H9 (cell line): ENCODE measurements around the gene PVALB. TPM values are rescaled to one million over a fixed set of nuclear protein-coding genes. Genes with fewer than 3 reads are reported as not detected.
A peak's percentile ranks its signal among the peaks of the same experiment; 100 is the strongest.

ENCODE experiments used
- DNase-seq: peaks from one replicate; pipeline ENCODE4 v3.0.0-alpha.2; 2017
- H2AFZ ChIP-seq: one replicate; pipeline ENCODE4 v1.6.1; 2013; ENCODE audit warnings: mild to moderate bottlenecking, low read length, control low read depth, moderate library complexity
- H2AK5ac ChIP-seq: 2 replicates; pipeline ENCODE4 v1.6.1; 2013; ENCODE audit warnings: low read length, control low read depth, mixed read lengths; ENCODE audit not compliant: insufficient read length
- H2BK120ac ChIP-seq: one replicate; pipeline ENCODE4 v1.6.1; 2013; ENCODE audit warnings: low read depth, mild to moderate bottlenecking, low read length, control low read depth, inconsistent platforms; ENCODE audit not compliant: poor library complexity, severe bottlenecking
- H2BK12ac ChIP-seq: 2 replicates; pipeline ENCODE4 v1.6.1; 2013; ENCODE audit warnings: low read length, control low read depth, mixed read lengths, low read depth; ENCODE audit not compliant: insufficient read length
- H2BK15ac ChIP-seq: 2 replicates; pipeline ENCODE4 v1.6.1; 2013; ENCODE audit warnings: low read depth, low read length, control low read depth
- H2BK20ac ChIP-seq: one replicate; pipeline ENCODE4 v1.6.1; 2013; ENCODE audit warnings: low read depth, mild to moderate bottlenecking, low read length, control low read depth, inconsistent platforms; ENCODE audit not compliant: poor library complexity, severe bottlenecking
- H2BK5ac ChIP-seq: 2 replicates; pipeline ENCODE4 v1.6.1; 2013; ENCODE audit warnings: low read length, control low read depth, mixed read lengths; ENCODE audit not compliant: insufficient read length
- H3K14ac ChIP-seq: 2 replicates; pipeline ENCODE4 v1.6.1; 2013; ENCODE audit warnings: low read length, control low read depth; ENCODE audit not compliant: insufficient read depth
- H3K18ac ChIP-seq: 2 replicates; pipeline ENCODE4 v1.6.1; 2013; ENCODE audit warnings: low read depth, mild to moderate bottlenecking, mixed read lengths, low read length, control low read depth; ENCODE audit not compliant: insufficient read length
- H3K23ac ChIP-seq: 2 replicates; pipeline ENCODE4 v1.6.1; 2013; ENCODE audit warnings: low read length, control low read depth, mixed read lengths, low read depth; ENCODE audit not compliant: insufficient read length
- H3K23me2 ChIP-seq: 2 replicates; pipeline ENCODE4 v1.6.1; 2013; ENCODE audit warnings: low read depth, mild to moderate bottlenecking, mixed read lengths, low read length, control low read depth; ENCODE audit not compliant: insufficient read length, poor library complexity, severe bottlenecking
- H3K27ac ChIP-seq: 2 replicates; pipeline ENCODE4 v1.5.1; 2013; ENCODE audit warnings: low read length, control low read depth, mixed read lengths, low read depth; ENCODE audit not compliant: insufficient read length
- H3K27me3 ChIP-seq: 2 replicates; pipeline ENCODE4 v1.6.1; 2013; ENCODE audit warnings: low read length, control low read depth, inconsistent platforms; ENCODE audit not compliant: insufficient read depth
- H3K4ac ChIP-seq: 2 replicates; pipeline ENCODE4 v1.6.1; 2013; ENCODE audit warnings: low read depth, mild to moderate bottlenecking, control low read depth, inconsistent platforms, low read length, moderate library complexity
- H3K4me1 ChIP-seq: 2 replicates; pipeline ENCODE4 v1.6.1; 2013; ENCODE audit warnings: low read length, control low read depth, inconsistent platforms; ENCODE audit not compliant: insufficient read depth
- H3K4me2 ChIP-seq: 2 replicates; pipeline ENCODE4 v1.6.1; 2013; ENCODE audit warnings: low read length, control low read depth, mixed read lengths; ENCODE audit not compliant: insufficient read length, insufficient read depth
- H3K56ac ChIP-seq: 2 replicates; pipeline ENCODE4 v1.6.1; 2013; ENCODE audit warnings: low read depth, mild to moderate bottlenecking, mixed read lengths, low read length, control low read depth; ENCODE audit not compliant: insufficient read length
- H3K79me1 ChIP-seq: 2 replicates; pipeline ENCODE4 v1.6.1; 2013; ENCODE audit warnings: low read depth, mild to moderate bottlenecking, moderate library complexity, low read length, control low read depth, inconsistent platforms; ENCODE audit not compliant: insufficient read depth, poor library complexity, severe bottlenecking
- H3K79me2 ChIP-seq: 2 replicates; pipeline ENCODE4 v1.6.1; 2013; ENCODE audit warnings: low read length, control low read depth, inconsistent platforms; ENCODE audit not compliant: insufficient read depth
- H3K9ac ChIP-seq: 2 replicates; pipeline ENCODE4 v1.6.1; 2013; ENCODE audit warnings: low read length, control low read depth, mixed read lengths; ENCODE audit not compliant: insufficient read length; ENCODE audit errors: extremely low read depth
- H3K9me3 ChIP-seq: one replicate; pipeline ENCODE4 v1.6.1; 2013; ENCODE audit warnings: low read depth, low read length, inconsistent platforms; ENCODE audit not compliant: control insufficient read depth
- H3T11ph ChIP-seq: one replicate; pipeline ENCODE4 v1.6.1; 2013; ENCODE audit warnings: mild to moderate bottlenecking, low read length, control low read depth, inconsistent platforms
- H4K20me1 ChIP-seq: one replicate; pipeline ENCODE4 v1.6.1; 2013; ENCODE audit not compliant: control insufficient read depth, insufficient read length, insufficient read depth
- H4K5ac ChIP-seq: 2 replicates; pipeline ENCODE4 v1.6.1; 2013; ENCODE audit warnings: low read depth, mild to moderate bottlenecking, mixed read lengths, low read length, control low read depth; ENCODE audit not compliant: insufficient read length
- H4K8ac ChIP-seq: replicated peaks from 2 replicates; pipeline ENCODE4 v1.6.1; 2013; ENCODE audit warnings: low read length, control low read depth, mixed read lengths, low read depth; ENCODE audit not compliant: insufficient read length
- H4K91ac ChIP-seq: 2 replicates; pipeline ENCODE4 v1.6.1; 2013; ENCODE audit warnings: low read depth, mild to moderate bottlenecking, moderate library complexity, mixed read lengths, low read length, control low read depth; ENCODE audit not compliant: insufficient read length
- H3K27ac Mint-ChIP-seq, 3 experiments: 2 replicates in 2 of 3; 3 replicates in 1 of 3; pipeline ENCODE4 v1.8.0; 2020 to 2021; ENCODE audit warnings: mixed read lengths in 3 of 3, mild to moderate bottlenecking in 1 of 3, moderate library complexity in 1 of 3
- H3K27me3 Mint-ChIP-seq: 2 replicates; pipeline ENCODE4 v1.8.0; 2021; ENCODE audit warnings: low read depth, mild to moderate bottlenecking, moderate library complexity, mixed read lengths
- H3K36me3 Mint-ChIP-seq, 3 experiments: 2 replicates in 2 of 3; 3 replicates in 1 of 3; pipeline ENCODE4 v1.8.0; 2020 to 2021; ENCODE audit warnings: low read depth in 3 of 3, mixed read lengths in 3 of 3; ENCODE audit not compliant: insufficient read depth in 1 of 3
- H3K4me1 Mint-ChIP-seq, 2 experiments: 2 replicates each; pipeline ENCODE4 v1.8.0; 2020; ENCODE audit warnings: mixed read lengths in 2 of 2
- H3K4me3 Mint-ChIP-seq, 2 experiments: 2 replicates in 1 of 2; 3 replicates in 1 of 2; pipeline ENCODE4 v1.8.0; 2020 to 2021; ENCODE audit warnings: mild to moderate bottlenecking in 2 of 2, mixed read lengths in 2 of 2, moderate library complexity in 1 of 2
- H3K9me3 Mint-ChIP-seq, 2 experiments: 2 replicates in 1 of 2; 3 replicates in 1 of 2; pipeline ENCODE4 v1.8.0; 2020; ENCODE audit warnings: mild to moderate bottlenecking in 2 of 2, mixed read lengths in 2 of 2, moderate library complexity in 1 of 2
- CTCF ChIP-seq: fragments of 200-600 bp; sonication (generic); conservative IDR thresholded peaks from 3 replicates; pipeline ENCODE4 v1.8.0; 2021; ENCODE audit warnings: antibody characterized with exemption, mild to moderate bottlenecking
- WGBS: extraction: QIAGEN DNeasy Blood & Tissue Kit; methylation state at CpG from one replicate; pipeline ENCODE4 v1.1.7; 2013; ENCODE audit warnings: missing lambda C conversion rate, low lambda C conversion rate, mixed read lengths; ENCODE audit not compliant: insufficient read length; ENCODE audit errors: extremely low coverage; 5-methylcytosine and 5-hydroxymethylcytosine counted together
- total RNA-seq: library from RNA; stranded (reverse); gene quantifications from 2 replicates; pipeline ENCODE4 v1.2.1, GENCODE V29; 2021

The PVALB gene
- total RNA-seq, 1 experiment from 2014 or later: 2.7 TPM

GRCh38 chr22:36826262-36826661 is 9.4 kb upstream of the PVALB start:
- Histone ChIP-seq H2BK20ac (no peak overlapping the region), H4K20me1 (no peaks in the 10 kb centered on the region), H3K23ac (no peak overlapping the region), H2BK5ac (no peak overlapping the region), H3T11ph (no peak overlapping the region), H3K23me2 (no peaks in the 10 kb centered on the region), H4K91ac (no peak overlapping the region), H3K56ac (no peak overlapping the region), H3K79me1 (no peaks in the 10 kb centered on the region), H3K27me3 (no peaks in the 10 kb centered on the region), H4K5ac (no peak overlapping the region), H2BK12ac (no peak overlapping the region), H3K4me1 (no peaks in the 10 kb centered on the region), H3K9me3 (no peaks in the 10 kb centered on the region), H3K79me2 (no peaks in the 10 kb centered on the region), H3K4ac (no peak overlapping the region), H4K8ac (no peak overlapping the region), H2BK15ac (no peak overlapping the region), H2AK5ac (no peak overlapping the region), H3K9ac (no peak overlapping the region), H3K18ac (no peak overlapping the region), H3K27ac (no peak overlapping the region), H2BK120ac (no peak overlapping the region), H2AFZ (no peak overlapping the region), H3K14ac (no peak overlapping the region), H3K4me2 (no peak overlapping the region)
- peaks cover 18% of the 10 kb centered on the region for H3K27me3 Mint-ChIP-seq
- H3K36me3 Mint-ChIP-seq: no peaks in the 10 kb centered on the region
- H3K4me3 Mint-ChIP-seq: no peak overlapping the region
- H3K4me1 Mint-ChIP-seq: peaks cover 18 to 27% of the 10 kb centered on the region in 2 experiments
- H3K9me3 Mint-ChIP-seq: no peaks in the 10 kb centered on the region; a peak in 1 of 5 replicates
- H3K27ac Mint-ChIP-seq: peak overlapping the region in 1 of 3 experiments; percentile 13; a peak in 1 of 7 replicates
- no peak for DNase-seq
- WGBS: no CpG with 5 or more reads among the region's 6 CpGs
- no peak for TF ChIP-seq CTCF
